ENCODE data around the gene PBRM1. TPM values are rescaled to one million over a fixed set of nuclear protein-coding genes. Genes with fewer than 3 reads are reported as not detected.

PBRM1 gene
- total and polyA plus RNA-seq, 2 experiments from 2014 or later: 57.5 to 72.5 TPM

GRCh38 chr3:52521488-52521824 lies 164.3 kb downstream of the PBRM1 start:
- H3K27me3 ChIP-seq (ENCODE audit: insufficient read depth): no peaks in the 10 kb centered on the region
- H3K9me2 ChIP-seq (ENCODE audit: insufficient read depth): no peaks in the 10 kb centered on the region
- TF ChIP-seq EZH2phosphoT487 (IDR thresholded peaks at IDR 0.05; ENCODE audit: unreplicated experiment) (no peak), JUNB (IDR thresholded peaks at IDR 0.05; ENCODE audit: unreplicated experiment) (no peak), STAT1 (IDR thresholded peaks at IDR 0.05; ENCODE audit: unreplicated experiment) (no peak), ZNF462 (CRISPR knock-in tag; IDR thresholded peaks at IDR 0.05) (no peak), ZNF331 (CRISPR knock-in tag; IDR thresholded peaks at IDR 0.05; ENCODE audit: low read depth) (no peak), ETS1 (IDR thresholded peaks at IDR 0.05) (no peak), ZNF114 (CRISPR knock-in tag; IDR thresholded peaks at IDR 0.05) (no peak), CREB1 (CRISPR knock-in tag; IDR thresholded peaks at IDR 0.05; ENCODE audit: low read depth) (no peak), REST (IDR thresholded peaks at IDR 0.05; ENCODE audit: unreplicated experiment) (no peak), POLR2AphosphoS5 (IDR thresholded peaks at IDR 0.05; ENCODE audit: low read depth) (no peak), CTCF (conservative IDR thresholded peaks at IDR 0.05; ENCODE audit: low read depth in 2 of 2) (no peak), EZH2 (IDR thresholded peaks at IDR 0.05; ENCODE audit: low read depth, unreplicated experiment) (no peak), NANOG (IDR thresholded peaks at IDR 0.05; ENCODE audit: borderline replicate concordance) (no peak)
- no peak for DNase-seq (ENCODE audit: low spot score)
- no peak overlapping the region for H3K27ac ChIP-seq (ENCODE audit: low read depth)
- Mint-ChIP-seq H3K4me1 (peaks cover 3% of the 10 kb centered on the region; the same call in 2 of the 3 replicates), H3K4me3 (no peak overlapping the region), H3K9me3 (no peaks in the 10 kb centered on the region), H3K27ac (no peak overlapping the region), H3K36me3 (ENCODE audit: low read depth) (peaks cover 22% of the 10 kb centered on the region), H3K27me3 (ENCODE audit: insufficient read depth, low read depth, poor library complexity) (peaks cover 16% of the 10 kb centered on the region)
- no peaks in the 10 kb centered on the region; the same call in 1 of the 2 replicates for H4K20me1 ChIP-seq (replicated peaks; ENCODE audit: insufficient read depth)
- H3K4me3 ChIP-seq: no peak overlapping the region
- H3F3A ChIP-seq (replicated peaks; ENCODE audit: low read depth): 0 out of 2 replicates have a peak, but pooled peaks cover 2% of the 10 kb centered on the region
- peaks cover under 1% of the 10 kb centered on the region; the same call in 1 of the 2 replicates for H3K36me3 ChIP-seq (ENCODE audit: insufficient read depth)
- H3K4me2 ChIP-seq: no peak overlapping the region
- H3K79me2 ChIP-seq (replicated peaks; ENCODE audit: insufficient read depth): no peaks in the 10 kb centered on the region
- no peaks in the 10 kb centered on the region for H3K4me1 ChIP-seq (ENCODE audit: insufficient read depth)
- no peak overlapping the region for H2AFZ ChIP-seq
- no peak for ATAC-seq

Measured in GM23338 (cell line).